Stimulated activated effector memory CD8-positive, alpha-beta T cell treated with anti-CD3 and anti-CD28 coated beads, Interleukin-12 subunit alpha, Interleukin-12 subunit beta, amount 100 ng/mL, for 72 hours (primary cell): ENCODE measurements around the gene MELK.
"Not testable (repeated sequence)": the region's sequence is repeated elsewhere in the genome, so short reads cannot be mapped to it uniquely, and the experiment has no call there.

Source experiments
- ATAC-seq: fragments of 150-1000 bp; cut with Tn5 transposase; 2 replicates; pipeline ENCODE4 v1.10.0; 2021
- DNase-seq, 2 donors: peaks; one replicate each; pipeline ENCODE4 v3.0.0; 2021 to 2022; ENCODE audit warnings: low spot score in 2 of 2
- H3K27ac Mint-ChIP-seq: one replicate; pipeline ENCODE4 v1.8.0; 2022; ENCODE audit warnings: mild to moderate bottlenecking, mixed read lengths
- H3K36me3 Mint-ChIP-seq: one replicate; pipeline ENCODE4 v1.8.0; 2022; ENCODE audit warnings: mild to moderate bottlenecking, mixed read lengths
- H3K4me1 Mint-ChIP-seq: one replicate; pipeline ENCODE4 v1.8.0; 2022; ENCODE audit warnings: mixed read lengths
- H3K4me3 Mint-ChIP-seq: one replicate; pipeline ENCODE4 v1.8.0; 2022; ENCODE audit warnings: mild to moderate bottlenecking, mixed read lengths
- H3K9me3 Mint-ChIP-seq: one replicate; pipeline ENCODE4 v1.8.0; 2022; ENCODE audit warnings: mixed read lengths

MELK gene

DNA sequence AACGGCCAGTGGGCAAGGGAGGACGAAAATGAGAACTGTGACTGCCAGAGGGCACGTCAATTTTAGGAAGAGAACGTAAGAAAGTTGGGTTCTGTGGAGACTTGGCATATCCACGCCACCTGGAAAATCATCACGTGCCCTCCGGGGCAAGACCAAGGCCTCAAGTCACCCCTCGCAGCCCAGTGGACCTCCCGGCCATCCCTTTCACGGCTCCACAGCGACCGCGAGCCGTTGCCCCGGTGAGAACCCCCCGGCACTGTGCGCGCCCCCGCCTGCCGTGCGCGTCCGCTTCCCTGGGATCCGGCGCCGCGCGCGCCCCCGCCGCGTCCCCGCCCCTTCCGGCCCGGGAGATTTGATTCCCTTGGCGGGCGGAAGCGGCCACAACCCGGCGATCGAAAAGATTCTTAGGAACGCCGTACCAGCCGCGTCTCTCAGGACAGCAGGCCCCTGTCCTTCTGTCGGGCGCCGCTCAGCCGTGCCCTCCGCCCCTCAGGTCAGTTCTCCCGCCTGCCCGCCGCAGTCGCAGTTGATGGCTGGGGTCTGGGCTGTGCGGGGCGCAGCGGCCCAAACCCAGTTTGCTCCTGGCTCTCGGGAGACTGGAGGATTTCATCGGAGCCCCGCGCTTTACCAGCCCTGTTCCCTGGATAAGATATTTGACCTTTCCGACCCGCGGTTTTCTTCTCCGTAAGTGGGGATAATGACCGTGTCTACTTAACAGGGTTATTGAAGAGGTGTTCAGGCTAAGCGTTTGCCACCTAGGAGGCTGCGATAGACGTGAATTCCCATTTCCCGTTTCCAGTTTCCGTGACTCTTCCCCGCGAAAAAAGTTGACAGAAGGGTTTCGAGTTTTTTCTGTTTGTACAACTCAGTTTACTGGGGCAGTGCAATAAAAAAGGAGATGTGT, at the start of gene MELK:
MELK (plus strand) TSS at position 381 of the 904 bp plus-strand sequence. CDS start 8,787 bp downstream, outside the sequence.
- Mint-ChIP-seq H3K36me3 (peaks cover 8% of the 10 kb centered on the region), H3K4me3 (peak within 1 kb of the TSS; percentile 90), H3K4me1 (peaks cover 39% of the 10 kb centered on the region), H3K9me3 (no peaks in the 10 kb centered on the region), H3K27ac (peak within 1 kb of the TSS; percentile 83)
- ATAC-seq, result peak; percentile 92
- DNase-seq, result peak; percentile 85 to 93

DNA sequence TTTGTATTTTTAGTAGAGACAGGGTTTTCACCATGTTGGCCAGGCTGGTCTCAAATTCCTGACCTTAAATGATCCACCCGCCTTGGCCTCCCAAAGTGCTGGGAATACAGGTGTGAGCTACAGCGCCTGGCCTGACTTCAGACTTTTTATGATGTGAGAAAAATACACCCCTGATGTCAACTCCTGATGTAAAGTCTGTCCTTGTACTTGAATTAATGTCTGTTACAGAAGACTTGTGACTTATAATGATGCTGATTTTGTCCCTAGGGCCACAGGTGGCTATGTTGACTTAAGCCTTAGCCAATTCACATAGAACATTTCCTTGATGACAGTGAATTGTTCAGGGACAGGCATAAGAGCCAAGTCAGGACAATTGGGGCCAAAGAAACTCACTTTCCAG, 42.5 kb upstream of the MELK start:
- H3K4me3 Mint-ChIP-seq, result no peak overlapping the region
- ATAC-seq (no peak), DNase-seq (no peak)
- no peaks in the 10 kb centered on the region for H3K4me1 Mint-ChIP-seq
- H3K27ac Mint-ChIP-seq, result no peak overlapping the region
- H3K36me3 Mint-ChIP-seq, result no peaks in the 10 kb centered on the region
- no peaks in the 10 kb centered on the region for H3K9me3 Mint-ChIP-seq

DNA sequence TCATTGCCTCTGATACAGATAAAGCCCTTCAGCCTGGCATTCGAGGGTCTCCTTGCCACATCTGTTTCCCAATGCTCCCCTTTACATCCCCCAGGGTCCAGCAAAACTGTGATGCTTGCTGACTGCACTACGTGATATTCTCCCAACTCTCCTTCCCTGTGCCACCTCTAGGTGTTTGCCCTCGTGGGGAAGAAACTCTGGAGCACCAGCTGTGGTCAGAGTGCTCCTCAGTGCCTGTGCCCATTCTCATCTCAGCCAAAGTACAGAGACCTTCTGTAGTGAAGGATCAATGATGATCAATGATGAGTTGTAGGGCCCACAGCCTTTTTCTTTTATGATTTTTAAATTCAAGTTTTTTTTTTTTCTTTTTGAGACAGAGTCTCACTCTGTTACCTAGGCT, 40.3 kb upstream of the MELK start:
- Mint-ChIP-seq H3K27ac (no peak overlapping the region), H3K9me3 (no peaks in the 10 kb centered on the region), H3K4me3 (no peak overlapping the region), H3K4me1 (no peaks in the 10 kb centered on the region), H3K36me3 (no peaks in the 10 kb centered on the region)
- ATAC-seq (no peak), DNase-seq (no peak)

GRCh38 chr9:36533726-36534125, 39.0 kb upstream of the MELK start:
- H3K36me3 Mint-ChIP-seq, H3K27ac Mint-ChIP-seq, ATAC-seq, H3K4me1 Mint-ChIP-seq, H3K9me3 Mint-ChIP-seq, H3K4me3 Mint-ChIP-seq, DNase-seq: not testable (repeated sequence)

GRCh38 chr9:36535107-36535506, 37.6 kb upstream of the MELK start:
- H3K27ac Mint-ChIP-seq, result no peak overlapping the region
- no peaks in the 10 kb centered on the region for H3K4me1 Mint-ChIP-seq
- H3K9me3 Mint-ChIP-seq, result no peaks in the 10 kb centered on the region
- H3K4me3 Mint-ChIP-seq, result no peak overlapping the region
- no peak for ATAC-seq
- H3K36me3 Mint-ChIP-seq, result no peaks in the 10 kb centered on the region
- no peak for DNase-seq

- H3K36me3 Mint-ChIP-seq, result no peaks in the 10 kb centered on the region
- no peak overlapping the region for H3K4me3 Mint-ChIP-seq
- H3K27ac Mint-ChIP-seq, result no peak overlapping the region
- no peaks in the 10 kb centered on the region for H3K4me1 Mint-ChIP-seq
- H3K9me3 Mint-ChIP-seq, result no peaks in the 10 kb centered on the region
- ATAC-seq (no peak), DNase-seq (no peak)
Observed at GRCh38 chr9:36537861-36538260, 34.8 kb upstream of the MELK start.

GRCh38 chr9:36542355-36542754, 30.3 kb upstream of the MELK start:
- no peak for ATAC-seq
- no peak overlapping the region for H3K27ac Mint-ChIP-seq
- no peak overlapping the region for H3K4me3 Mint-ChIP-seq
- DNase-seq, result no peak
- no peaks in the 10 kb centered on the region for H3K36me3 Mint-ChIP-seq
- no peaks in the 10 kb centered on the region for H3K9me3 Mint-ChIP-seq
- H3K4me1 Mint-ChIP-seq, result no peaks in the 10 kb centered on the region

DNA sequence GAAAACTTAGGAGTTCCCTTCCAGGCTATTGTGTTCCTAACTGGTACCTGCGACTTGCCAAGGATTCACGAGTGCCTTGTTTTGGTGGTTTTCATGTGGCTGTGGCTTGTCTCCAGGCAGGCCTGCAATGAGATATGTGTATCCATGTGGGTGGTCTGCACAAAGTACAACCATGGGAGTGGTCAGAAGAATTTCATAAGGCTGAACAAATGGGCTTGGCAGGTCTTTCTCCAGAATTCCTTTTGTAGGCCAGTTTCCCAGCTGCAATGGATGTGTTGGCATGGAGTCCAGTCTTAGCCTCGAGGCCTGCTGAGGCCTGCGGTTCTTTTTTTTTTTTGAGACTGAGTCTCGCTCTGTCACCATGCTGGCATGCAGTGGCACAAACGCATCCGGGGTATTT, 28.8 kb upstream of the MELK start:
- H3K27ac Mint-ChIP-seq, result no peak overlapping the region
- ATAC-seq (no peak), DNase-seq (no peak)
- no peaks in the 10 kb centered on the region for H3K4me1 Mint-ChIP-seq
- H3K9me3 Mint-ChIP-seq, result no peaks in the 10 kb centered on the region
- no peak overlapping the region for H3K4me3 Mint-ChIP-seq
- H3K36me3 Mint-ChIP-seq, result no peaks in the 10 kb centered on the region

DNA sequence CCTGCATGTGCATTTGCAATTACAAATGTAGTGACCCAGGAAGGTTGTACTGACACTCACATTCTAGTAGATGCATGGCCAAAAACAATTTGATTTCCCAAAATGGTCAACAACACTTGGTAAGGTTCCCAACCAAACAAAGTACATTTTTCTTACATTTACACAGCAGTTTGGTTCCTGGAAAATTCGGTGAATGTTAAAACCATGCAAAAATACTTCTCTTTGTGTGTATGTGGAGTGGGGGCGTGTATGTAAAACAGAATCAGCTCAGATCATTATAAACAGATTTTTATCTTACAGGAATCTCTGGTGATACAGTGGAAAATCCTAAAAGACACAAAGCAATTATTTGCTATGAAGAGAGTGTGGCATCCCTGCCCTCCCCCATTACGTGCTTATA, 25.1 kb upstream of the MELK start:
- H3K4me1 Mint-ChIP-seq, result no peaks in the 10 kb centered on the region
- H3K27ac Mint-ChIP-seq, result no peak overlapping the region
- H3K9me3 Mint-ChIP-seq, result no peaks in the 10 kb centered on the region
- H3K4me3 Mint-ChIP-seq, result no peak overlapping the region
- no peak for DNase-seq
- no peak for ATAC-seq
- no peaks in the 10 kb centered on the region for H3K36me3 Mint-ChIP-seq

- H3K9me3 Mint-ChIP-seq, result no peaks in the 10 kb centered on the region
- DNase-seq, result no peak
- no peaks in the 10 kb centered on the region for H3K36me3 Mint-ChIP-seq
- no peak overlapping the region for H3K27ac Mint-ChIP-seq
- ATAC-seq, result no peak
- no peak overlapping the region for H3K4me3 Mint-ChIP-seq
- H3K4me1 Mint-ChIP-seq, result no peaks in the 10 kb centered on the region
Observed at GRCh38 chr9:36548454-36548853, 24.2 kb upstream of the MELK start.

DNA sequence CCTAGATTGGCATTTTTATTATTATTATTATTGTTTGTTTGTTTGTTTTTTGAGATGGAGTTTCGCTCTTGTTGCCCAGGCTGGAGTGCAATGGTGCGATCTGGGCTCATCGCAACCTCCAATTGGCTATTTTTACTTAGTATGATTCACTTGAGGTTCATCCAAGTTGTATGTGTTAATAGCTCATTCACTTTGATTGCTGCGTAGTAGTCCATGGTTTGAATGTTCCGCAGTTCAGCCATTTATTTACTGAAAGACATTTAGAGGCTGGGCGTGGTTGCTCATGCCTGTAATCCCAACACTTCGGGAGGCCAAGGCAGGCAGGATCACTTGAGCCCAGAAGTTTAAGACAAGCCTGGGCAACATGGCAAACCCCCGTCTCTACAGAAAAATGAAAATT, 22.6 kb upstream of the MELK start:
- DNase-seq (no peak), ATAC-seq (no peak)
- Mint-ChIP-seq H3K9me3 (no peaks in the 10 kb centered on the region), H3K36me3 (no peaks in the 10 kb centered on the region), H3K4me1 (no peaks in the 10 kb centered on the region), H3K4me3 (no peak overlapping the region), H3K27ac (no peak overlapping the region)

DNA sequence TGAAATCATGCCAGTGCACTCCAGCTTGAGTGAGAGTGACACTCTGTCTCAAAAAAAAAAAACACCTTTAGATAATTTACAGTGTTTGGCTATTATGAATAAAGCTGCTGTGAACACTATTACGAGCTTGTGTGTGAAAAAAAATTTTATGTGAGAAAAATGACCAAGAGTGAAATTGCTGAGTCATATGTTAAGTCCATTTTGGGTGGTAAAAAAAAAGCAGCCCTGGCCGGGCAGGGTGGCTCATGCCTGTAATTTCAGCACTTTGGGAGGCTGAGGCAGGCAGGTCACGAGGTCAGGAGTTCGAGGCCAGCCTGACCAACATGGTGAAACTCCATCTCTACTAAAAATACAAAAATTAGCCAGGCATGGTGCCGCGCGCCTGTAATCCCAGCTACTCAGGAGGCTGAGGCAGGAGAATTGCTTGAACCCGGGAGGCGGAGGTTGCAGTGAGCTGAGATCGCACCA, 22.0 kb upstream of the MELK start:
- H3K4me1 Mint-ChIP-seq, H3K36me3 Mint-ChIP-seq, H3K4me3 Mint-ChIP-seq, H3K27ac Mint-ChIP-seq, H3K9me3 Mint-ChIP-seq: not testable (repeated sequence)
- peak; percentile 72 for ATAC-seq
- peak in 1 of 2 donors; percentile 64 for DNase-seq

- no peak overlapping the region for H3K27ac Mint-ChIP-seq
- H3K4me3 Mint-ChIP-seq, result no peak overlapping the region
- no peaks in the 10 kb centered on the region for H3K36me3 Mint-ChIP-seq
- DNase-seq (no peak), ATAC-seq (no peak)
- no peaks in the 10 kb centered on the region for H3K9me3 Mint-ChIP-seq
- no peaks in the 10 kb centered on the region for H3K4me1 Mint-ChIP-seq
Observed at GRCh38 chr9:36551129-36551528, 21.6 kb upstream of the MELK start.

GRCh38 chr9:36551910-36552309, 20.8 kb upstream of the MELK start:
- Mint-ChIP-seq H3K4me1 (no peaks in the 10 kb centered on the region), H3K36me3 (no peaks in the 10 kb centered on the region), H3K27ac (no peak overlapping the region), H3K4me3 (no peak overlapping the region), H3K9me3 (no peaks in the 10 kb centered on the region)
- ATAC-seq (no peak), DNase-seq (no peak)

GRCh38 chr9:36559036-36559695, 13.5 kb upstream of the MELK start:
- H3K36me3 Mint-ChIP-seq, result no peaks in the 10 kb centered on the region
- H3K4me3 Mint-ChIP-seq, result no peak overlapping the region
- no peaks in the 10 kb centered on the region for H3K9me3 Mint-ChIP-seq
- H3K4me1 Mint-ChIP-seq, result no peaks in the 10 kb centered on the region
- no peak for DNase-seq
- H3K27ac Mint-ChIP-seq, result no peak overlapping the region
- ATAC-seq, result no peak

GRCh38 chr9:36560771-36561170, 11.9 kb upstream of the MELK start:
- DNase-seq, result no peak
- Mint-ChIP-seq H3K27ac (no peak overlapping the region), H3K4me1 (no peaks in the 10 kb centered on the region), H3K4me3 (no peak overlapping the region), H3K36me3 (no peaks in the 10 kb centered on the region), H3K9me3 (no peaks in the 10 kb centered on the region)
- ATAC-seq, result no peak
